ENCODE measurements around the gene GAPDH. TPM values are rescaled to one million over a fixed set of nuclear protein-coding genes. Genes with fewer than 3 reads are reported as not detected.
"Not testable (repeated sequence)": the region's sequence is repeated elsewhere in the genome, so short reads cannot be mapped to it uniquely, and the experiment has no call there.

Gene GAPDH
- total RNA-seq, 1 donor from 2014 or later: 3,867 TPM

DNA sequence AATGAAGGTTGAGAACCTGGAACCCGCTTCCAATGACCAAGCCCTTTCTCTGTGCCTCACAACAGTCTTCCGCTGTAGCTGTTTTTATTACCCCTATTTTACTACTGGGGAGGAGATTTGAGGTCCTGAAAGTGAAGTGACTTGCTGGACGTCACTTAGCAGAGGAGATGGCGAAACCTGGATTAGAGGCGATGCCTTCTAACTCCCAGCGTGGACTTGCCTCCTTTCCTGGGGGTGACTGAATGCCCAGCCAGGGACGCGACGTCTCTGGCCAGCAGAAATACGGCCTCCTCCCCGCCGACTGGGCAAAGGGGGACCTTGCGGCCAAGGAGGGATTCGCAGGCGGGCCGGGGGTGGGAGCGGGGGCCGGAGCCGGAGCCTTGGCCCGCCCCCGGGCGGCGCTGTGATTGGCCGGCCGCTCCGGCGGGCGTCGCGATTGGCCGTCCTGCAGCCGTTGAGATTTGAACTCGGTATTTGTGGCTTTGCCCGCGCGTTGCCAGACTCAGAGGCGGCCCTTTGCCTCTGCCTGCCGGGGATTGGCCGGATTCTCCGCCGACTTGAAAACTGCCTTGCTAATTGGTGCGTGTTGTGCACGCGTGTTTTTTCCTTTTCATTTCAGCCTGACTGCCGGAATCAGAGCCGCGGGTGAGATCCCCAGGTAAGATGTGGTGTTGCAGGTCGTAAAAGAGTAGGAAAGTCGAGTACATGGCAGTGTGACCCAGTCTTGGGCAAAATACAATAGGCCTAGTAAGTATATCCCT is 40.6 kb upstream of the GAPDH start, which contains the start of gene NCAPD2:
Gene NCAPD2, plus strand, starts transcription at position 606 of the 761 bp plus-strand sequence. CDS start 997 bp downstream, outside the sequence.
- H3K27me3 Mint-ChIP-seq (ENCODE audit: low read depth): no peaks in the 10 kb centered on the region
- H3K36me3 Mint-ChIP-seq (ENCODE audit: low read depth): peaks cover 7% of the 10 kb centered on the region
- H3K4me3 Mint-ChIP-seq: peak within 1 kb of the TSS; percentile 97
- TF ChIP-seq, protein P1, sequence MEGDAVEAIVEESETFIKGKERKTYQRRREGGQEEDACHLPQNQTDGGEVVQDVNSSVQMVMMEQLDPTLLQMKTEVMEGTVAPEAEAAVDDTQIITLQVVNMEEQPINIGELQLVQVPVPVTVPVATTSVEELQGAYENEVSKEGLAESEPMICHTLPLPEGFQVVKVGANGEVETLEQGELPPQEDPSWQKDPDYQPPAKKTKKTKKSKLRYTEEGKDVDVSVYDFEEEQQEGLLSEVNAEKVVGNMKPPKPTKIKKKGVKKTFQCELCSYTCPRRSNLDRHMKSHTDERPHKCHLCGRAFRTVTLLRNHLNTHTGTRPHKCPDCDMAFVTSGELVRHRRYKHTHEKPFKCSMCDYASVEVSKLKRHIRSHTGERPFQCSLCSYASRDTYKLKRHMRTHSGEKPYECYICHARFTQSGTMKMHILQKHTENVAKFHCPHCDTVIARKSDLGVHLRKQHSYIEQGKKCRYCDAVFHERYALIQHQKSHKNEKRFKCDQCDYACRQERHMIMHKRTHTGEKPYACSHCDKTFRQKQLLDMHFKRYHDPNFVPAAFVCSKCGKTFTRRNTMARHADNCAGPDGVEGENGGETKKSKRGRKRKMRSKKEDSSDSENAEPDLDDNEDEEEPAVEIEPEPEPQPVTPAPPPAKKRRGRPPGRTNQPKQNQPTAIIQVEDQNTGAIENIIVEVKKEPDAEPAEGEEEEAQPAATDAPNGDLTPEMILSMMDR (conservative IDR thresholded peaks at IDR 0.05): peak; percentile 46
- H3K4me1 Mint-ChIP-seq: peaks cover 33% of the 10 kb centered on the region
- H3K27ac Mint-ChIP-seq (ENCODE audit: unreplicated experiment): peak within 1 kb of the TSS; percentile 98
- peak; percentile 87 for DNase-seq (ENCODE audit: low read depth, low spot score)
- no peaks in the 10 kb centered on the region for H3K9me3 Mint-ChIP-seq

DNA sequence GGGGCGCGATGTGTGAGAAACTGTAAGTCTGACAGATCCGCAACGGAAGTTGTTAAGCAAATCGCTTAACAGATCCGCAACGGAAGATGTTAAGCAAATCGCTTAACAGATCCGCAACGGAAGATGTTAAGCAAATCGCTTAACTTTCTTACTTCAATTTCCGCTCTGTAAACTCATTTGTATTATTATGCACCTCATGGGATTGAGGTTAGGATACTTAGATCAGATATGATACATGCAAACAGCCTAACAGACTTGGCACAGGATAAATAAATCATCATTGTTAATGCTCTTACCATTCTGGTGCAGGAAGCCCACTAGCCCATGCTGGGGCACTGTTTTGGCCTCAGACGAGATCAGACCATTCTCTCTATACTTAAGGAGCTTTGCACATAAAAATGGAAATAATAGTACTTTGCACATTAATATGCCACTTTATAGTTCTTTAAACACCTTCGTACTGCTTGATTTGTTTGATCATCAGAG is 40.0 kb upstream of the GAPDH start:
- no peaks in the 10 kb centered on the region for H3K27me3 Mint-ChIP-seq (ENCODE audit: low read depth)

DNA sequence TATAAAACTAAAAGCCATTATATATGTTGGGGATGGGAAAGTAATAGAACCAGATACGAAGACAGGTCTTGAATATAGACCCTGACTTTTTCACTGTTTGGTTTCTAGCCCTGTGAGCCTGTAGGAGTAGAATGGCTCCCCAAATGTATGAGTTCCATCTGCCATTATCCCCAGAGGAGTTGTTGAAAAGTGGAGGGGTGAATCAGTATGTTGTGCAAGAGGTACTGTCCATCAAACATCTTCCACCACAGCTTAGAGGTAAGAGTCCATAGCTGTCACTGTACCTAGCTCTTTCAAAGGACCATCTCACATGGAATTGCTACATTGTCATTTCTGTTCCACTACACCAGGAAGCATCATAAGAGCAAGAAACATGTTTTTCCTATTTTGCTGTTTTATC is 39.3 kb upstream of the GAPDH start:
- Mint-ChIP-seq H3K36me3 (ENCODE audit: low read depth) (peaks cover 7% of the 10 kb centered on the region), H3K4me1 (peaks cover 33% of the 10 kb centered on the region), H3K27ac (ENCODE audit: unreplicated experiment) (peak overlapping the region; percentile 98), H3K4me3 (peak overlapping the region; percentile 97), H3K9me3 (no peaks in the 10 kb centered on the region), H3K27me3 (ENCODE audit: low read depth) (no peaks in the 10 kb centered on the region)
- TF ChIP-seq, protein P1 (conservative IDR thresholded peaks at IDR 0.05): no peak
- DNase-seq (ENCODE audit: low read depth, low spot score): no peak

More for the DNA sequence above, 40.0 kb upstream of the GAPDH start:
- Mint-ChIP-seq H3K36me3 (ENCODE audit: low read depth) (peaks cover 7% of the 10 kb centered on the region), H3K9me3 (no peaks in the 10 kb centered on the region), H3K27ac (ENCODE audit: unreplicated experiment) (peak overlapping the region; percentile 98), H3K4me3 (peak overlapping the region; percentile 97), H3K4me1 (peaks cover 33% of the 10 kb centered on the region)
- DNase-seq (ENCODE audit: low read depth, low spot score): no peak
- TF ChIP-seq, protein P1 (conservative IDR thresholded peaks at IDR 0.05): peak; percentile 40

DNA sequence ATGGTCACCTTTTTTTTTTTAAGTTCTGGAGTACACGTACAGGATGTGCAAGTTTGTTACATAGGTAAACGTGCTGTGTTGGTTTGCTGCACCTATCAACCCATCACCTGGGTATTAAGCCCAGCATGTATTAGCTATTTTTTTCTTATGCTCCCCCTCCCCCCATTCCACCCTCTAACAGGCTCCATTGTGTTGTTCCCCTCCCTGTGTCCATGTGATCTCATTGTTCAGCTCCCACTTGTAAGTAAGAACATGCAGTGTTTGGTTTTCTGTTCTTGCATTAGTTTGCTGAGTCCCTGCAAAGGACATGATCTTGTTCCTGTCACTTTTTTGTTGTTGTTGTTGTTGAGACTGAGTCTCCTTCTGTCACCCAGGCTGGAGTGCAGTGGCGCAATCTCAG is 37.0 kb upstream of the GAPDH start:
- not testable (repeated sequence) for H3K27ac Mint-ChIP-seq (ENCODE audit: unreplicated experiment); DNase-seq (ENCODE audit: low read depth, low spot score)
- H3K4me3 Mint-ChIP-seq: peak overlapping the region; percentile 79

DNA sequence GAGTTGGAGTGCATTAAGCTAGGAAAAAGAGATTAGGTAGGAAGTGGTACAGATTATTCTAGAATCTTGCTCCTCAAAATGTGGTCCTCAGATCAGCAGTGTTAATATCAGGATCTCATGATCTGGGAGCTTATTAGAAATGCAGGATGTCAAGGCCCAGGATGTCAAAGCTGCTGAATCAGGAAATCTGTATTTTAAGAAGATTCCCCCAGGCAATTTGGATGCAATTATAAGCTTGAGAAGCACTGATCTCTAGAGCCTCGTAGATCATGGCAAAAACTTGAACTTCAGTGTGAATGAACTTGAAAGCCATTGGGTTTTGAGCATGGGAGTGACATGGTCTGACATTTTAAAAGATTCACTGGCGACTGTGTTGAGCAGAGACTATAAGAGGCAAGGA is 33.9 kb upstream of the GAPDH start:
- TF ChIP-seq, protein P1 (conservative IDR thresholded peaks at IDR 0.05): no peak
- H3K36me3 Mint-ChIP-seq (ENCODE audit: low read depth): peaks cover under 1% of the 10 kb centered on the region
- no peaks in the 10 kb centered on the region for H3K9me3 Mint-ChIP-seq
- no peak overlapping the region for H3K27ac Mint-ChIP-seq (ENCODE audit: unreplicated experiment)
- H3K27me3 Mint-ChIP-seq (ENCODE audit: low read depth): no peaks in the 10 kb centered on the region
- peaks cover 6% of the 10 kb centered on the region for H3K4me1 Mint-ChIP-seq
- no peak for DNase-seq (ENCODE audit: low read depth, low spot score)
- no peak overlapping the region for H3K4me3 Mint-ChIP-seq

More for the DNA sequence above, 37.0 kb upstream of the GAPDH start:
- H3K9me3 Mint-ChIP-seq; H3K36me3 Mint-ChIP-seq (ENCODE audit: low read depth); H3K27me3 Mint-ChIP-seq (ENCODE audit: low read depth): not testable (repeated sequence)
- H3K4me1 Mint-ChIP-seq: peaks cover 28% of the 10 kb centered on the region

Measured in neural crest cell (in vitro differentiated cells).